SK-N-SH (cell line): ENCODE data around the gene MPHOSPH9. TPM values are rescaled to one million over a fixed set of nuclear protein-coding genes. Genes with fewer than 3 reads are reported as not detected.

Source experiments
- CTCF ChIA-PET: fragments of 300-600, 350-600 bp; formaldehyde crosslinking; extraction: SDS; loops from one replicate; lab custom pipeline; 2021; lab: Yijun Ruan, JAX
- POLR2A ChIA-PET: fragments of 350-600 bp; sonication (Branson Sonifier 250); formaldehyde crosslinking; extraction: SDS; loops from one replicate; lab custom pipeline; 2020; ENCODE audit warnings: antibody characterized with exemption, inconsistent platforms; lab: Yijun Ruan, JAX
- DNase-seq: peaks from one replicate; pipeline ENCODE4 v3.0.0; 2012
- H2AFZ ChIP-seq: fragments of 200-600 bp; sonication (generic); 2 replicates; pipeline ENCODE4 v1.8.1; 2016; ENCODE audit warnings: antibody characterized with exemption, mild to moderate bottlenecking, low read depth
- H3F3A ChIP-seq: fragments of 200-600 bp; sonication (generic); replicated peaks from 2 replicates; pipeline ENCODE3; 2016; ENCODE audit warnings: antibody characterized with exemption, mild to moderate bottlenecking; ENCODE audit not compliant: insufficient read depth
- H3K27ac ChIP-seq, 2 experiments: fragments of 200-500 bp in 1 of 2; fragments of 200-600 bp in 1 of 2; sonication (Bioruptor generic) in 1 of 2; sonication (generic), shearing (Covaris generic) in 1 of 2; 2 replicates each; pipeline versions ENCODE4 v1.5.1 to v1.6.1; 2014 to 2016; ENCODE audit warnings: low read depth in 2 of 2, inconsistent platforms in 1 of 2, low read length in 1 of 2, mild to moderate bottlenecking in 1 of 2, mixed read lengths in 1 of 2
- H3K27me3 ChIP-seq: fragments of 200-600 bp; sonication (generic), shearing (Covaris generic); 2 replicates; pipeline ENCODE4 v1.6.1; 2016; ENCODE audit warnings: mixed run types; ENCODE audit not compliant: insufficient read depth
- H3K36me3 ChIP-seq, 2 experiments: fragments of 200-500 bp in 1 of 2; fragments of 200-600 bp in 1 of 2; sonication (Bioruptor generic) in 1 of 2; sonication (generic) in 1 of 2; replicated peaks in 1 of 2; 2 replicates each; pipeline versions ENCODE3 to v1.5.1; 2014 to 2016; ENCODE audit warnings: low read length in 1 of 2, mild to moderate bottlenecking in 1 of 2; ENCODE audit not compliant: insufficient read depth in 2 of 2, control insufficient read depth in 1 of 2
- H3K4me1 ChIP-seq, 2 experiments: fragments of 200-500 bp in 1 of 2; fragments of 200-600 bp in 1 of 2; sonication (Bioruptor generic) in 1 of 2; sonication (generic), shearing (Covaris generic) in 1 of 2; 2 replicates each; pipeline versions ENCODE4 v1.5.1 to v1.6.1; 2014 to 2016; ENCODE audit warnings: low read depth in 1 of 2, low read length in 1 of 2, mixed run types in 1 of 2; ENCODE audit not compliant: insufficient read depth in 2 of 2, control insufficient read depth in 1 of 2
- H3K4me2 ChIP-seq: fragments of 200-600 bp; sonication (generic), shearing (Covaris generic); 2 replicates; pipeline ENCODE4 v1.6.1; 2017; ENCODE audit warnings: mixed run types
- H3K4me3 ChIP-seq, 2 experiments: fragments of 200-500 bp in 1 of 2; fragments of 200-600 bp in 1 of 2; sonication (Bioruptor generic) in 1 of 2; sonication (generic), shearing (Covaris generic) in 1 of 2; 2 replicates each; pipeline versions ENCODE4 v1.5.1 to v1.8.1; 2014 to 2016; ENCODE audit warnings: low read depth in 2 of 2, inconsistent platforms in 1 of 2, low read length in 1 of 2, mild to moderate bottlenecking in 1 of 2, mixed read lengths in 1 of 2, moderate library complexity in 1 of 2
- H3K79me2 ChIP-seq: fragments of 200-600 bp; sonication (generic); 2 replicates; pipeline ENCODE4 v1.8.1; 2017; ENCODE audit warnings: mild to moderate bottlenecking; ENCODE audit not compliant: insufficient read depth
- H3K9ac ChIP-seq: fragments of 200-600 bp; sonication (generic); 2 replicates; pipeline ENCODE4 v1.6.1; 2017; ENCODE audit warnings: mixed run types
- H3K9me2 ChIP-seq: fragments of 200-600 bp; sonication (generic); 2 replicates; pipeline ENCODE4 v1.6.1; 2017; ENCODE audit warnings: mixed run types
- H3K9me3 ChIP-seq: fragments of 200-600 bp; sonication (generic); 2 replicates; pipeline ENCODE4 v1.6.1; 2017; ENCODE audit warnings: mixed run types, mild to moderate bottlenecking, moderate library complexity
- H4K20me1 ChIP-seq: fragments of 200-600 bp; sonication (generic); 2 replicates; pipeline ENCODE4 v1.6.1; 2017; ENCODE audit warnings: mild to moderate bottlenecking, mixed run types; ENCODE audit not compliant: insufficient read depth
- CHD2 ChIP-seq: fragments of 150-350 bp; IDR thresholded peaks from 2 replicates; pipeline ENCODE4 v1.6.1; 2018; ENCODE audit warnings: low read length; ENCODE audit not compliant: partially characterized antibody
- CTCF ChIP-seq: fragments of 200-600 bp; sonication (generic); IDR thresholded peaks from 2 replicates; pipeline ENCODE4 v1.6.1; 2017; ENCODE audit warnings: antibody characterized with exemption, mild to moderate bottlenecking, moderate library complexity
- EP300 ChIP-seq, 2 experiments: IDR thresholded peaks; 2 replicates each; pipeline versions ENCODE4 v1.4.0 to v1.6.1; 2012; ENCODE audit warnings: borderline replicate concordance in 1 of 2, low read depth in 1 of 2, low read length in 1 of 2
- FOXJ3 ChIP-seq: sonication (generic); formaldehyde crosslinking; IDR thresholded peaks from 2 replicates; pipeline ENCODE4 v1.5.1; 2020; ENCODE audit warnings: mild to moderate bottlenecking, missing genetic modification reagents
- FOXM1 ChIP-seq: IDR thresholded peaks from 2 replicates; pipeline ENCODE4 v1.4.0; 2012; ENCODE audit warnings: low read depth, mild to moderate bottlenecking
- GABPA ChIP-seq: IDR thresholded peaks from 2 replicates; pipeline ENCODE4 v1.4.0; 2012; ENCODE audit warnings: low read depth, mild to moderate bottlenecking
- MAX ChIP-seq: IDR thresholded peaks from 2 replicates; pipeline ENCODE4 v1.4.0; 2012; ENCODE audit warnings: low read depth
- MXI1 ChIP-seq: IDR thresholded peaks from 2 replicates; pipeline ENCODE4 v1.6.1; 2012; ENCODE audit warnings: mild to moderate bottlenecking, low read depth, low read length, improper control_type of control experiment
- NFIC ChIP-seq: IDR thresholded peaks from 2 replicates; pipeline ENCODE4 v1.4.0; 2012; ENCODE audit warnings: borderline replicate concordance
- PBX3 ChIP-seq: IDR thresholded peaks from 2 replicates; pipeline ENCODE4; 2012
- POLR2AphosphoS5 ChIP-seq: IDR thresholded peaks from 2 replicates; pipeline ENCODE4 v1.6.1; 2012; ENCODE audit warnings: low read depth, low read length
- RCOR1 ChIP-seq: fragments of 150-350 bp; IDR thresholded peaks from 2 replicates; pipeline ENCODE4 v1.6.1; 2017; ENCODE audit warnings: antibody characterized with exemption, low read length
- REST ChIP-seq: IDR thresholded peaks from 2 replicates; pipeline ENCODE4 v1.6.1; 2012; ENCODE audit warnings: mild to moderate bottlenecking, low read depth, low read length, moderate library complexity
- RFX5 ChIP-seq: IDR thresholded peaks from 2 replicates; pipeline ENCODE4 v1.6.1; 2012; ENCODE audit warnings: mild to moderate bottlenecking, improper control_type of control experiment, low read length
- SIN3A ChIP-seq: IDR thresholded peaks from 2 replicates; pipeline ENCODE4 v1.6.1; 2012; ENCODE audit warnings: low read depth, mild to moderate bottlenecking, low read length, moderate library complexity, borderline replicate concordance
- SMC3 ChIP-seq: IDR thresholded peaks from 2 replicates; pipeline ENCODE4 v1.6.1; 2012; ENCODE audit warnings: low read depth, low read length, improper control_type of control experiment
- TEAD4 ChIP-seq: IDR thresholded peaks from 2 replicates; pipeline ENCODE4 v1.4.0; 2012; ENCODE audit warnings: mild to moderate bottlenecking, borderline replicate concordance; ENCODE audit not compliant: insufficient read depth
- USF1 ChIP-seq: IDR thresholded peaks from 2 replicates; pipeline ENCODE4 v1.4.0; 2012; ENCODE audit warnings: low read depth, borderline replicate concordance
- USF2 ChIP-seq: fragments of 150-350 bp; IDR thresholded peaks from 2 replicates; pipeline ENCODE4 v1.6.1; 2017; ENCODE audit warnings: antibody characterized with exemption, low read length, low read depth, borderline replicate concordance
- YY1 ChIP-seq: IDR thresholded peaks from 2 replicates; pipeline ENCODE4 v1.4.0; 2012; ENCODE audit warnings: low read depth, mild to moderate bottlenecking
- WGBS: methylation state at CpG from one replicate; pipeline ENCODE4 v1.1.6; 2017; ENCODE audit warnings: low lambda C conversion rate; 5-methylcytosine and 5-hydroxymethylcytosine counted together
- polyA plus RNA-seq, 3 experiments: library from polyadenylated mRNA; depleted of rRNA; stranded (reverse); fragments of >200 nt; gene quantifications; 2 replicates each; pipeline ENCODE4 v1.2.3, GENCODE V29; 2012

The MPHOSPH9 gene
- polyA plus RNA-seq, 1 of the 3 experiments (the other 2 are of a cell fraction) = 9.0 TPM

- Histone ChIP-seq H3K27ac (peak overlapping the region in 1 of 2 experiments; percentile 79; a peak in 2 of 4 replicates), H3K4me1 (peaks cover 4 to 17% of the 10 kb centered on the region in 2 experiments; a peak in 3 of 4 replicates), H3K4me2 (peak overlapping the region; percentile 69; the same call in 1 of the 2 replicates), H3K79me2 (peaks cover 5% of the 10 kb centered on the region; the same call in 1 of the 2 replicates), H3K4me3 (no peak overlapping the region), H3K27me3 (no peaks in the 10 kb centered on the region), H3K9ac (no peak overlapping the region), H3K9me3 (no peaks in the 10 kb centered on the region), H3F3A (no peaks in the 10 kb centered on the region), H4K20me1 (peaks cover 4% of the 10 kb centered on the region; the same call in 1 of the 2 replicates), H3K36me3 (no peaks in the 10 kb centered on the region), H2AFZ (no peak overlapping the region), H3K9me2 (no peaks in the 10 kb centered on the region)
- TF ChIP-seq USF2 (no peak), FOXJ3 (CRISPR knock-in tag) (no peak), USF1 (no peak), CTCF (no peak), RCOR1 (no peak), NFIC (no peak), SIN3A (no peak), MAX (no peak), YY1 (no peak), POLR2AphosphoS5 (no peak), MXI1 (no peak), SMC3 (no peak), REST (no peak), CHD2 (no peak), TEAD4 (no peak), PBX3 (no peak), RFX5 (no peak), EP300 (IDR thresholded peaks at IDR 0.05; ENCODE audit: borderline replicate concordance in 1 of 2, low read depth in 1 of 2, low read length in 1 of 2) (no peak), GABPA (no peak), FOXM1 (no peak)
- CTCF ChIA-PET = interaction anchor here (0.8 kb wide), 1 partner anchor 124 kb away, joined by 3 read pairs; no protein-coding TSS in a partner anchor
- POLR2A ChIA-PET = no interaction called here
- whole genome bisulfite sequencing = 97% methylated on average over 13 of the region's 13 CpGs
- DNase-seq = no peak
These were observed 118.4 kb downstream of the MPHOSPH9 start for GRCh38 chr12:123114304-123115083.
